ENCODE results near the gene ZSCAN31. TPM values are rescaled to one million over a fixed set of nuclear protein-coding genes. Genes with fewer than 3 reads are reported as not detected.

Gene ZSCAN31
- polyA plus RNA-seq, 1 of the 3 experiments (the other 2 are of a cell fraction): 1.9 TPM

DNA sequence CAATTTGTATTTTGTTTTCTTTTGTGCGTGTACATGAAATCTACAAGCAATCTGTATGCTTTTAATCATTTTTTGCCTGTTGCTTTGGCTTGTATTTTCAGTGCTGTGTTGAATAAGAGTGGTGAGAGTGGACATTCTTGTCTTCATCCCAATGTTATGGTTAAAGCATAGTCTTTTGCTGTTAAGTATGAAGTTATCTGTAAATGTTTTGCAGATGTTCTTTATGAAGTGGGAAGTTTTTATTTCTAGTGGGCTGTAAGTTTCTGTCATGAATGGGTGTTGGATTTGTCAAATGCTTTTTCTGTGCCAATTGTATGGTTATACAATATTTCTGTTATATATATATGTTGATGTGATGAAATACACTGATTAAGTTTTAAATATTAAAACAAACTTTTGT is 38.0 kb upstream of the ZSCAN31 start:
- no peak overlapping the region for H3K4me2 ChIP-seq
- H3K4me1 ChIP-seq (ENCODE audit: control insufficient read depth in 1 of 2, insufficient read depth in 2 of 2, low read depth in 1 of 2, low read length in 1 of 2): no peaks in the 10 kb centered on the region
- no peaks in the 10 kb centered on the region for H3K27me3 ChIP-seq (ENCODE audit: insufficient read depth)
- ChIA-PET POLR2A (no interaction called here), CTCF (no interaction called here)
- peaks cover 8% of the 10 kb centered on the region for H3F3A ChIP-seq (replicated peaks; ENCODE audit: insufficient read depth)
- no peak overlapping the region for H3K9ac ChIP-seq
- no peak overlapping the region for H3K27ac ChIP-seq (ENCODE audit: low read depth in 2 of 2, low read length in 1 of 2)
- H3K9me3 ChIP-seq: 0 out of 2 replicates have a peak, but pooled peaks cover 2% of the 10 kb centered on the region
- peaks cover 18 to 20% of the 10 kb centered on the region in 2 experiments for H3K36me3 ChIP-seq (replicated peaks in 1 of 2; ENCODE audit: control insufficient read depth in 1 of 2, insufficient read depth in 2 of 2, low read length in 1 of 2)
- H3K4me3 ChIP-seq (ENCODE audit: low read depth in 2 of 2, low read length in 1 of 2): no peak overlapping the region
- no peak for DNase-seq
- H2AFZ ChIP-seq (ENCODE audit: low read depth): no peak overlapping the region
- H3K9me2 ChIP-seq: no peaks in the 10 kb centered on the region
- TF ChIP-seq YY1 (IDR thresholded peaks at IDR 0.05; ENCODE audit: low read depth) (no peak), FOXM1 (IDR thresholded peaks at IDR 0.05; ENCODE audit: low read depth) (no peak), EZH2phosphoT487 (IDR thresholded peaks at IDR 0.05; ENCODE audit: borderline replicate concordance, low read depth) (no peak), EP300 (IDR thresholded peaks at IDR 0.05; ENCODE audit: borderline replicate concordance in 1 of 2, low read depth in 1 of 2, low read length in 1 of 2) (no peak), TCF12 (IDR thresholded peaks at IDR 0.05) (no peak), GATA2 (CRISPR knock-in tag; IDR thresholded peaks at IDR 0.05) (no peak), MXI1 (IDR thresholded peaks at IDR 0.05; ENCODE audit: low read depth, low read length) (no peak), SIN3A (IDR thresholded peaks at IDR 0.05; ENCODE audit: borderline replicate concordance, low read depth, low read length) (no peak), JUND (IDR thresholded peaks at IDR 0.05) (no peak), RFX5 (IDR thresholded peaks at IDR 0.05; ENCODE audit: low read length) (no peak), GABPA (IDR thresholded peaks at IDR 0.05; ENCODE audit: low read depth) (no peak), SMC3 (IDR thresholded peaks at IDR 0.05; ENCODE audit: low read depth, low read length) (no peak), NRF1 (IDR thresholded peaks at IDR 0.05; ENCODE audit: low read depth, low read length) (no peak), PBX3 (IDR thresholded peaks at IDR 0.05) (no peak)
- TF ChIP-seq, protein P1, sequence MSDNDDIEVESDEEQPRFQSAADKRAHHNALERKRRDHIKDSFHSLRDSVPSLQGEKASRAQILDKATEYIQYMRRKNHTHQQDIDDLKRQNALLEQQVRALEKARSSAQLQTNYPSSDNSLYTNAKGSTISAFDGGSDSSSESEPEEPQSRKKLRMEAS (IDR thresholded peaks at IDR 0.05; ENCODE audit: low read depth): no peak
- TF ChIP-seq, protein P2, sequence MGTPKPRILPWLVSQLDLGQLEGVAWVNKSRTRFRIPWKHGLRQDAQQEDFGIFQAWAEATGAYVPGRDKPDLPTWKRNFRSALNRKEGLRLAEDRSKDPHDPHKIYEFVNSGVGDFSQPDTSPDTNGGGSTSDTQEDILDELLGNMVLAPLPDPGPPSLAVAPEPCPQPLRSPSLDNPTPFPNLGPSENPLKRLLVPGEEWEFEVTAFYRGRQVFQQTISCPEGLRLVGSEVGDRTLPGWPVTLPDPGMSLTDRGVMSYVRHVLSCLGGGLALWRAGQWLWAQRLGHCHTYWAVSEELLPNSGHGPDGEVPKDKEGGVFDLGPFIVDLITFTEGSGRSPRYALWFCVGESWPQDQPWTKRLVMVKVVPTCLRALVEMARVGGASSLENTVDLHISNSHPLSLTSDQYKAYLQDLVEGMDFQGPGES (IDR thresholded peaks at IDR 0.05; ENCODE audit: low read depth, low read length): no peak
- TF ChIP-seq, protein P3, sequence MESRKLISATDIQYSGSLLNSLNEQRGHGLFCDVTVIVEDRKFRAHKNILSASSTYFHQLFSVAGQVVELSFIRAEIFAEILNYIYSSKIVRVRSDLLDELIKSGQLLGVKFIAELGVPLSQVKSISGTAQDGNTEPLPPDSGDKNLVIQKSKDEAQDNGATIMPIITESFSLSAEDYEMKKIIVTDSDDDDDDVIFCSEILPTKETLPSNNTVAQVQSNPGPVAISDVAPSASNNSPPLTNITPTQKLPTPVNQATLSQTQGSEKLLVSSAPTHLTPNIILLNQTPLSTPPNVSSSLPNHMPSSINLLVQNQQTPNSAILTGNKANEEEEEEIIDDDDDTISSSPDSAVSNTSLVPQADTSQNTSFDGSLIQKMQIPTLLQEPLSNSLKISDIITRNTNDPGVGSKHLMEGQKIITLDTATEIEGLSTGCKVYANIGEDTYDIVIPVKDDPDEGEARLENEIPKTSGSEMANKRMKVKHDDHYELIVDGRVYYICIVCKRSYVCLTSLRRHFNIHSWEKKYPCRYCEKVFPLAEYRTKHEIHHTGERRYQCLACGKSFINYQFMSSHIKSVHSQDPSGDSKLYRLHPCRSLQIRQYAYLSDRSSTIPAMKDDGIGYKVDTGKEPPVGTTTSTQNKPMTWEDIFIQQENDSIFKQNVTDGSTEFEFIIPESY (IDR thresholded peaks at IDR 0.05; ENCODE audit: borderline replicate concordance, low read depth): no peak
- H3K79me2 ChIP-seq (ENCODE audit: insufficient read depth): no peaks in the 10 kb centered on the region
- WGBS (ENCODE audit: low lambda C conversion rate): 95% methylated on average over 1 of the region's 1 CpG
- no peaks in the 10 kb centered on the region for H4K20me1 ChIP-seq (ENCODE audit: insufficient read depth)
